GM12875 (cell line): ENCODE measurements around the gene NFATC1.

ENCODE experiments used
- H3K4me3 ChIP-seq: one replicate; pipeline ENCODE4 v1.5.1; 2011; ENCODE audit warnings: low read depth, low read length, control low read depth
- TF ChIP-seq, protein P1 (sequence below): IDR thresholded peaks from 2 replicates; pipeline ENCODE4 v1.5.1; 2011; ENCODE audit warnings: low read depth, mild to moderate bottlenecking, control low read depth, inconsistent platforms, low read length, moderate library complexity, borderline replicate concordance; ENCODE audit not compliant: insufficient read depth

NFATC1 gene

DNA sequence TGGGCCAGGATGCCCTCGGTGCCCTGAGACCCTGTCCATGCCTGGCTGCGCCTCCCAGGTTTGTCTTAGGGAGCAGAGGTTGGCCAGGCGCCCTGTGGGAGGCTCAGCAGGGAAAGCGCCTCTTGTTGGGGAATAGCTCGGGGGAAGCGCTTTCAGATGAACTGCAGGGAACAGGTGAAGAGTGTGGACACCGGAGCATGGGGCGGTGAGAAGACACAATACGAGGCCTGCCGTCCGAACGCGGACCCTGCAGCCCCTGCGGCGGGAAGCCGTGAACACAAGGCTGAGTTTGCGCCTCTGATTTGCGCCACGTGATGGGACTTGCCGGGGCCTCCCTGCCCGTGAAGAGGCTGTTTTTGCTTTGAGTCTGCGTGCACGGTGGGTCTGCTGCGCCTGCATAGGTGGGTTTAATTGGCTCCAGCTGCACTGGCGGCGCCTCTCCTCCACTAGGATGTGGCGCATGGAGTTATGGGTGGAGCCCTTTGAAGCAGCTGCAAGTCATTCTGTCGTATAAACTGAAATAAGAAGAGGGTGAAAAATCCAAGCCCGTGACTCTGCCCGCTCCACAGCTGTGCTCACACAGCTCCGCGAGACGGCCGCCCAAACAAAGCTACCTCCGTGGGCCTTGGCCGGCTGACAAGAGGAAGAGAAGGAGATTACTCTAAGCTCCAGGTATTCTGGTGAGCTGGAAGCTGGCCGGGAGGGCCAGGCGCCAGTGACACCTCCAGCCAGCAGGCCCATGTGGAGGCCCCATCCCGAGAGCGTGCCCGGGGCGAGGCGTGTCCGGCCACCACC, 180.4 kb downstream of the NFATC1 start:
- H3K4me3 ChIP-seq: no peak overlapping the region
- TF ChIP-seq, protein P1, sequence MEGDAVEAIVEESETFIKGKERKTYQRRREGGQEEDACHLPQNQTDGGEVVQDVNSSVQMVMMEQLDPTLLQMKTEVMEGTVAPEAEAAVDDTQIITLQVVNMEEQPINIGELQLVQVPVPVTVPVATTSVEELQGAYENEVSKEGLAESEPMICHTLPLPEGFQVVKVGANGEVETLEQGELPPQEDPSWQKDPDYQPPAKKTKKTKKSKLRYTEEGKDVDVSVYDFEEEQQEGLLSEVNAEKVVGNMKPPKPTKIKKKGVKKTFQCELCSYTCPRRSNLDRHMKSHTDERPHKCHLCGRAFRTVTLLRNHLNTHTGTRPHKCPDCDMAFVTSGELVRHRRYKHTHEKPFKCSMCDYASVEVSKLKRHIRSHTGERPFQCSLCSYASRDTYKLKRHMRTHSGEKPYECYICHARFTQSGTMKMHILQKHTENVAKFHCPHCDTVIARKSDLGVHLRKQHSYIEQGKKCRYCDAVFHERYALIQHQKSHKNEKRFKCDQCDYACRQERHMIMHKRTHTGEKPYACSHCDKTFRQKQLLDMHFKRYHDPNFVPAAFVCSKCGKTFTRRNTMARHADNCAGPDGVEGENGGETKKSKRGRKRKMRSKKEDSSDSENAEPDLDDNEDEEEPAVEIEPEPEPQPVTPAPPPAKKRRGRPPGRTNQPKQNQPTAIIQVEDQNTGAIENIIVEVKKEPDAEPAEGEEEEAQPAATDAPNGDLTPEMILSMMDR: no peak

DNA sequence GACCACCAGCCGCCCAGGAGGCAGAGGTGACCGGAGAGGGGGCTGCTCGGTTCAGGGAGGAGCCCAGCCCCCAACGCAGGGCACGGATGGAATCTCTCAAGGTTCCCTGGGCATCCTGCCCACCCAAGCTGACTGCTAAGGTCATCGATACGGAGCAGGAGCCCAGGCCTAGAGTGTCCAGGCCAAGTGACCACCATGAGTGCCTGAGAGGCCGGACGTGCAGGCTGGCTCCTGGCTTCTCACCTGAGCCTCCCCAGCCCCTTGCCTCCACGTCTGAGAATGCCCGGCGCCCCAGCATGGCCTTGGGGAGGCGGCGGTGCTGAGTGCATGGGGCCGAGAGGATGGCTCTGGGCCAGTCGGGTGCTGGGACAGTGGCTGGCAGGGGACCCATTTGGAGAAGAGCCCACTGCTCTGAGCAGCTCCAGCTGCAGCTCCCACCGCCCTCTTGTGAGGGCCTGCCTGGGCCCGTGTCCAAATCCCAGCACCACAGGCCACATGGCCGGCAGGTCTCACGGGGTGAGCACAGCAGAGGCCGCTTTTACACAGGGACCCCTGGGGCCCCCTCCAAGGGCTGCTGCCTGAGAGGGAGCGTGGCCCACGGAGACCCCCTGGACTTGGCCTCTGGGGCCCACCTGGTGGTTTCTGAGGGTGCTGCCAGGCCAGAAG, 181.1 kb downstream of the NFATC1 start:
- H3K4me3 ChIP-seq: no peak overlapping the region
- TF ChIP-seq, protein P1: no peak

DNA sequence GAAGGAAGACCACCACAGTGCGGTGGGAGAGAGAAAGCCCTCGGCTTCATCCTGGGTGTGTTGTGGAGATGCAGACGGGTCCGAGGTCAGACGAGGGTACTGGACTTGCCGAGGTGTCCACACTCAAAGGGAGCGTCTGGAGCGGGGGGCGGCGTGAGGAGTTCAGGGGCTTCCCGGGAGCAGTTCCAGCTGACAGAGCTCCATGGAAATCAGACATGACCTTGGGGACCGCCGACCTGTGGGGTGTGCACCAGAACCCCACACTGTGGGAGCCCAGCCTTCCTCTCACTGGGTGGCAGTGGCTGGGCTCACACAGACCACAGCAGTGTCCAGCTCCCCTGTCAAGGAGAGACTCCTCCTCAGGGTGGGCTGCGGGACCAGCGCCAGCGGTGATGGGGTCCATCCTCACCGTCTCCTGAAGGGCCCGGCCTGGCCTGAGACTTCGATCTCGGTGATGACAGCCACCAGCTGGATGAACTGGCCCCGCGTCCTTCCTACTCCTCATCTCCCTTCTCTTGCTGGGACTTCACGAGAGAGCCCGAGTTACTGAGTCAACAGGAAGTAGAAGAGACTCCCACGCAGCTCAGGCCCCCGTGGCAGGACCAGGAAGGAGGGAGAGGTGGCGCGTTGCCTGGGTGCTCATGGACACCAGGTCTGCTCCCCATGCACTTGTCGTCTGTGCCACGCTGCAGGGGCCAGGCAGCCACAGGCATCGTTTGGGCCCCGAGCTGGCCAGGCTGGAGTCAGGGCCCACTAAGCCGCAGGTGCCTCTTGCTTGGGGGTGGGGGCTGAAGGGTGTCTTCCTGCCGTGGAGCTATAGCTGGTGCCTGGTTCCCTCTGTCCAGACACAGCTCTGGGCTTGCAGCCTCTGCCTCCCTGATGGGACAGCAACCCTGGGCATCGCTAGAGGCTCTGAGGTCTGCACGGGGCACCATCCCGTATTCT, 182.0 kb downstream of the NFATC1 start:
- TF ChIP-seq, protein P1: no peak
- H3K4me3 ChIP-seq: no peak overlapping the region

DNA sequence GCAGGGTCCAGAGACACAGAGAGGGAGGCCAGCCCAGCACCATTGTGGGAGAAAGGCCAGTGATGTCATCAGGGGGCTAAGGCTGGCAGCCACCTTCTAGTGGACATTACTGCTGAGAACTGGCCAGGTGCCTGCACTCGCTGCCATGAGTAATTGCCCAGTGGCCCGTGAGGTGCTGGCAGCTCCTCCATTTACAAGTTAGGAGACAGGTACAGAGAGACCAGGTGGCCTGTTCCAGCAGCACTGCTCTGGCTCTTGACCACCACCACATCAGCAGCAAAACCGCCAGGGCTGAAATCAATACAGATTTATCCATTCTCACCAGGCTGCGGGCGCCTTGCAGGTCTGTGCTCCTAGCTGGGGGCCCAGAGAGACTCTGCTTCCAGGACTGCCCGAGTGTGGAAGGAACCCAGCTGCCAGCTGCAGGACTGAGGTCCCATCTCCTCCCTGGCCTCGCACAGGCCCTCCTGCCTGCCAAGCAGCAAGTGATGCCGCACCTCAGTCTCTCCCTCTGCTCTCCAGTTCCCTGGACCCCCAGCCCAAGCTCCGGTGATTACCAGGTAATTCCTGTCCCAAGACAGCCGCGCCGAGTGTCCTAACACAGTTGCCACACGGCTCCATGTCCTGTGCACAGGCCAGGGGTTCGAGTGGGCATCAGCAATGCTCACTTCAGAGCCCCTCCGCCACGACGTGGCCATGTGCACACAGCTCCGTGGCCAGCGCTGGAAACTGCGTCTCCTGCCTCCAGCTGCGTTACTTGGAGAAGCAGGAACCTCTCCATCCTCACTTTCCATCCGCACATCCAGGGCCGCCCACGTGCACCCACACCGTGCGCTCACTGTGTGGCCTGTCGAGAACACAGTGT, 182.9 kb downstream of the NFATC1 start:
- no peak overlapping the region for H3K4me3 ChIP-seq
- TF ChIP-seq, protein P1: no peak
